Measurements from ENCODE around the gene ARNT2. TPM values are rescaled to one million over a fixed set of nuclear protein-coding genes. Genes with fewer than 3 reads are reported as not detected.

ARNT2 gene
- polyA plus RNA-seq, 1 of the 3 experiments (the other 2 are of a cell fraction): 17.0 TPM

DNA sequence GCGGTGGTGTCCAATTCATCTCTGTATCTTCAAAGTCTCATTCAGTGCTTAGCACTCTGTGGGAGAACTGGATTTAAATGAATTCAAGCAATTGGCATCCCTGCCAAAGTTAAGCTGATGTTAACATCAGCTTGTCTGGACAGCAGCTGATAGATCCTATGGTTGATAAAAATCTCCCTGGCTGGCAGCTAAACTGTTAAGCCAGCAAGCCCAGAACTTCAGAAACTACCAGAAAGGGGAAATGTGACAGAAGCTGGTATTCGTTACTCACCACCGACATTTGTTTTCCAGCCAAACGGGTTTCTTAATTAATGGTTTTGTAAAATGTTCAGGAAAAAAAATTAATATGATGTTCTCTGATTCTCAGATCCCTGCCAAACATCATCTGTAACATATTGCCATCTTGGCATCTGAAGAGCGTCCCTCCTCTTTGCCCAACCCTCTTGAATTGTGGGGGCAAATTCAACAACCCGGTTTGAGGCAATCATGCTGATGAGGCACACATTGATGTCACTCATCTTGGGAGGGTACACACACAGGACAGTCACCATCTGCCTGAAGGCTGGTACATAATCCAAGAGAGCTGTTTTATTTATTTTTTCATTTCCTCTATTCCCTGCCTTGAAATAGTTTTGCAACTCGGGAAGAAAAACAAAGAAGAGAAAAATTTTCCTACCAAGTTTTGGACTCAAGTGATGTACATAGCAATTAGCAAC is 214.7 kb downstream of the ARNT2 start:
- Histone ChIP-seq H3K4me3 (ENCODE audit: low read depth in 2 of 2, low read length in 1 of 2) (no peak overlapping the region), H3K4me2 (no peak overlapping the region), H3K9me3 (no peaks in the 10 kb centered on the region), H3K9me2 (no peaks in the 10 kb centered on the region), H3K27ac (ENCODE audit: low read depth in 2 of 2, low read length in 1 of 2) (peak overlapping the region in 1 of 2 experiments; percentile 62; a peak in 1 of 4 replicates), H3K9ac (no peak overlapping the region), H3F3A (replicated peaks; ENCODE audit: insufficient read depth) (no peaks in the 10 kb centered on the region), H3K79me2 (ENCODE audit: insufficient read depth) (no peaks in the 10 kb centered on the region), H2AFZ (ENCODE audit: low read depth) (no peak overlapping the region), H3K4me1 (ENCODE audit: control insufficient read depth in 1 of 2, insufficient read depth in 2 of 2, low read depth in 1 of 2, low read length in 1 of 2) (peaks cover 12 to 26% of the 10 kb centered on the region in 2 experiments; a peak in 3 of 4 replicates), H3K27me3 (ENCODE audit: insufficient read depth) (no peaks in the 10 kb centered on the region), H3K36me3 (replicated peaks in 1 of 2; ENCODE audit: control insufficient read depth in 1 of 2, insufficient read depth in 2 of 2, low read length in 1 of 2) (no peaks in the 10 kb centered on the region), H4K20me1 (ENCODE audit: insufficient read depth) (no peaks in the 10 kb centered on the region)
- DNase-seq: no peak
- whole genome bisulfite sequencing (ENCODE audit: low lambda C conversion rate): 48% methylated on average over 7 of the region's 7 CpGs
- CTCF ChIA-PET: interaction anchor here (1.4 to 4.9 kb wide), 7 partner anchors 34 to 161 kb away, joined by 3 to 31 read pairs (median 7); partner anchors contain the start of gene CEMIP
- POLR2A ChIA-PET: interaction anchor here (0.6 kb wide), 1 partner anchor 86 kb away, joined by 3 read pairs; no protein-coding TSS in a partner anchor
- TF ChIP-seq, protein P1, sequence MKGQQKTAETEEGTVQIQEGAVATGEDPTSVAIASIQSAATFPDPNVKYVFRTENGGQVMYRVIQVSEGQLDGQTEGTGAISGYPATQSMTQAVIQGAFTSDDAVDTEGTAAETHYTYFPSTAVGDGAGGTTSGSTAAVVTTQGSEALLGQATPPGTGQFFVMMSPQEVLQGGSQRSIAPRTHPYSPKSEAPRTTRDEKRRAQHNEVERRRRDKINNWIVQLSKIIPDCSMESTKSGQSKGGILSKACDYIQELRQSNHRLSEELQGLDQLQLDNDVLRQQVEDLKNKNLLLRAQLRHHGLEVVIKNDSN (IDR thresholded peaks at IDR 0.05; ENCODE audit: borderline replicate concordance, low read depth): no peak
- TF ChIP-seq GABPA (IDR thresholded peaks at IDR 0.05; ENCODE audit: low read depth) (no peak), GATA2 (CRISPR knock-in tag; IDR thresholded peaks at IDR 0.05) (peak; percentile 70), RCOR1 (IDR thresholded peaks at IDR 0.05; ENCODE audit: low read length) (peak; percentile 41; the same call in 1 of the 2 replicates), FOXJ3 (CRISPR knock-in tag; IDR thresholded peaks at IDR 0.05) (no peak), FOSL2 (IDR thresholded peaks at IDR 0.05; ENCODE audit: borderline replicate concordance, low read depth) (no peak), POLR2AphosphoS5 (IDR thresholded peaks at IDR 0.05; ENCODE audit: low read depth, low read length) (no peak), EZH2phosphoT487 (IDR thresholded peaks at IDR 0.05; ENCODE audit: borderline replicate concordance, low read depth) (no peak), JUND (IDR thresholded peaks at IDR 0.05) (no peak), EP300 (IDR thresholded peaks at IDR 0.05; ENCODE audit: borderline replicate concordance in 1 of 2, low read depth in 1 of 2, low read length in 1 of 2) (peak in 1 of 2 experiments; percentile 73; a peak in 2 of 4 replicates), NFIC (IDR thresholded peaks at IDR 0.05; ENCODE audit: borderline replicate concordance) (no peak), TAF1 (IDR thresholded peaks at IDR 0.05; ENCODE audit: borderline replicate concordance, low read depth, low read length) (no peak), TCF12 (IDR thresholded peaks at IDR 0.05) (peak; percentile 26; the same call in 1 of the 2 replicates), MEF2A (IDR thresholded peaks at IDR 0.05; ENCODE audit: borderline replicate concordance, low read depth) (no peak), RAD21 (IDR thresholded peaks at IDR 0.05; ENCODE audit: low read length) (no peak), NRF1 (IDR thresholded peaks at IDR 0.05; ENCODE audit: low read depth, low read length) (no peak)
- TF ChIP-seq, protein P2, sequence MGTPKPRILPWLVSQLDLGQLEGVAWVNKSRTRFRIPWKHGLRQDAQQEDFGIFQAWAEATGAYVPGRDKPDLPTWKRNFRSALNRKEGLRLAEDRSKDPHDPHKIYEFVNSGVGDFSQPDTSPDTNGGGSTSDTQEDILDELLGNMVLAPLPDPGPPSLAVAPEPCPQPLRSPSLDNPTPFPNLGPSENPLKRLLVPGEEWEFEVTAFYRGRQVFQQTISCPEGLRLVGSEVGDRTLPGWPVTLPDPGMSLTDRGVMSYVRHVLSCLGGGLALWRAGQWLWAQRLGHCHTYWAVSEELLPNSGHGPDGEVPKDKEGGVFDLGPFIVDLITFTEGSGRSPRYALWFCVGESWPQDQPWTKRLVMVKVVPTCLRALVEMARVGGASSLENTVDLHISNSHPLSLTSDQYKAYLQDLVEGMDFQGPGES (IDR thresholded peaks at IDR 0.05; ENCODE audit: low read depth, low read length): no peak
- TF ChIP-seq, protein P3, sequence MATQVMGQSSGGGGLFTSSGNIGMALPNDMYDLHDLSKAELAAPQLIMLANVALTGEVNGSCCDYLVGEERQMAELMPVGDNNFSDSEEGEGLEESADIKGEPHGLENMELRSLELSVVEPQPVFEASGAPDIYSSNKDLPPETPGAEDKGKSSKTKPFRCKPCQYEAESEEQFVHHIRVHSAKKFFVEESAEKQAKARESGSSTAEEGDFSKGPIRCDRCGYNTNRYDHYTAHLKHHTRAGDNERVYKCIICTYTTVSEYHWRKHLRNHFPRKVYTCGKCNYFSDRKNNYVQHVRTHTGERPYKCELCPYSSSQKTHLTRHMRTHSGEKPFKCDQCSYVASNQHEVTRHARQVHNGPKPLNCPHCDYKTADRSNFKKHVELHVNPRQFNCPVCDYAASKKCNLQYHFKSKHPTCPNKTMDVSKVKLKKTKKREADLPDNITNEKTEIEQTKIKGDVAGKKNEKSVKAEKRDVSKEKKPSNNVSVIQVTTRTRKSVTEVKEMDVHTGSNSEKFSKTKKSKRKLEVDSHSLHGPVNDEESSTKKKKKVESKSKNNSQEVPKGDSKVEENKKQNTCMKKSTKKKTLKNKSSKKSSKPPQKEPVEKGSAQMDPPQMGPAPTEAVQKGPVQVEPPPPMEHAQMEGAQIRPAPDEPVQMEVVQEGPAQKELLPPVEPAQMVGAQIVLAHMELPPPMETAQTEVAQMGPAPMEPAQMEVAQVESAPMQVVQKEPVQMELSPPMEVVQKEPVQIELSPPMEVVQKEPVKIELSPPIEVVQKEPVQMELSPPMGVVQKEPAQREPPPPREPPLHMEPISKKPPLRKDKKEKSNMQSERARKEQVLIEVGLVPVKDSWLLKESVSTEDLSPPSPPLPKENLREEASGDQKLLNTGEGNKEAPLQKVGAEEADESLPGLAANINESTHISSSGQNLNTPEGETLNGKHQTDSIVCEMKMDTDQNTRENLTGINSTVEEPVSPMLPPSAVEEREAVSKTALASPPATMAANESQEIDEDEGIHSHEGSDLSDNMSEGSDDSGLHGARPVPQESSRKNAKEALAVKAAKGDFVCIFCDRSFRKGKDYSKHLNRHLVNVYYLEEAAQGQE (IDR thresholded peaks at IDR 0.05; ENCODE audit: low read depth, low read length): no peak
- TF ChIP-seq, protein P4, sequence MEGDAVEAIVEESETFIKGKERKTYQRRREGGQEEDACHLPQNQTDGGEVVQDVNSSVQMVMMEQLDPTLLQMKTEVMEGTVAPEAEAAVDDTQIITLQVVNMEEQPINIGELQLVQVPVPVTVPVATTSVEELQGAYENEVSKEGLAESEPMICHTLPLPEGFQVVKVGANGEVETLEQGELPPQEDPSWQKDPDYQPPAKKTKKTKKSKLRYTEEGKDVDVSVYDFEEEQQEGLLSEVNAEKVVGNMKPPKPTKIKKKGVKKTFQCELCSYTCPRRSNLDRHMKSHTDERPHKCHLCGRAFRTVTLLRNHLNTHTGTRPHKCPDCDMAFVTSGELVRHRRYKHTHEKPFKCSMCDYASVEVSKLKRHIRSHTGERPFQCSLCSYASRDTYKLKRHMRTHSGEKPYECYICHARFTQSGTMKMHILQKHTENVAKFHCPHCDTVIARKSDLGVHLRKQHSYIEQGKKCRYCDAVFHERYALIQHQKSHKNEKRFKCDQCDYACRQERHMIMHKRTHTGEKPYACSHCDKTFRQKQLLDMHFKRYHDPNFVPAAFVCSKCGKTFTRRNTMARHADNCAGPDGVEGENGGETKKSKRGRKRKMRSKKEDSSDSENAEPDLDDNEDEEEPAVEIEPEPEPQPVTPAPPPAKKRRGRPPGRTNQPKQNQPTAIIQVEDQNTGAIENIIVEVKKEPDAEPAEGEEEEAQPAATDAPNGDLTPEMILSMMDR (IDR thresholded peaks at IDR 0.05): no peak
- TF ChIP-seq, protein P5, sequence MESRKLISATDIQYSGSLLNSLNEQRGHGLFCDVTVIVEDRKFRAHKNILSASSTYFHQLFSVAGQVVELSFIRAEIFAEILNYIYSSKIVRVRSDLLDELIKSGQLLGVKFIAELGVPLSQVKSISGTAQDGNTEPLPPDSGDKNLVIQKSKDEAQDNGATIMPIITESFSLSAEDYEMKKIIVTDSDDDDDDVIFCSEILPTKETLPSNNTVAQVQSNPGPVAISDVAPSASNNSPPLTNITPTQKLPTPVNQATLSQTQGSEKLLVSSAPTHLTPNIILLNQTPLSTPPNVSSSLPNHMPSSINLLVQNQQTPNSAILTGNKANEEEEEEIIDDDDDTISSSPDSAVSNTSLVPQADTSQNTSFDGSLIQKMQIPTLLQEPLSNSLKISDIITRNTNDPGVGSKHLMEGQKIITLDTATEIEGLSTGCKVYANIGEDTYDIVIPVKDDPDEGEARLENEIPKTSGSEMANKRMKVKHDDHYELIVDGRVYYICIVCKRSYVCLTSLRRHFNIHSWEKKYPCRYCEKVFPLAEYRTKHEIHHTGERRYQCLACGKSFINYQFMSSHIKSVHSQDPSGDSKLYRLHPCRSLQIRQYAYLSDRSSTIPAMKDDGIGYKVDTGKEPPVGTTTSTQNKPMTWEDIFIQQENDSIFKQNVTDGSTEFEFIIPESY (IDR thresholded peaks at IDR 0.05; ENCODE audit: borderline replicate concordance, low read depth): no peak
- TF ChIP-seq, protein P6, sequence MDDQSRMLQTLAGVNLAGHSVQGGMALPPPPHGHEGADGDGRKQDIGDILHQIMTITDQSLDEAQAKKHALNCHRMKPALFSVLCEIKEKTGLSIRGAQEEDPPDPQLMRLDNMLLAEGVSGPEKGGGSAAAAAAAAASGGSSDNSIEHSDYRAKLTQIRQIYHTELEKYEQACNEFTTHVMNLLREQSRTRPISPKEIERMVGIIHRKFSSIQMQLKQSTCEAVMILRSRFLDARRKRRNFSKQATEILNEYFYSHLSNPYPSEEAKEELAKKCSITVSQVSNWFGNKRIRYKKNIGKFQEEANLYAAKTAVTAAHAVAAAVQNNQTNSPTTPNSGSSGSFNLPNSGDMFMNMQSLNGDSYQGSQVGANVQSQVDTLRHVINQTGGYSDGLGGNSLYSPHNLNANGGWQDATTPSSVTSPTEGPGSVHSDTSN (IDR thresholded peaks at IDR 0.05): no peak
- TF ChIP-seq, protein P7, sequence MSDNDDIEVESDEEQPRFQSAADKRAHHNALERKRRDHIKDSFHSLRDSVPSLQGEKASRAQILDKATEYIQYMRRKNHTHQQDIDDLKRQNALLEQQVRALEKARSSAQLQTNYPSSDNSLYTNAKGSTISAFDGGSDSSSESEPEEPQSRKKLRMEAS (IDR thresholded peaks at IDR 0.05; ENCODE audit: low read depth): no peak
